ENCODE data around the gene TENT5C.

The TENT5C gene

DNA sequence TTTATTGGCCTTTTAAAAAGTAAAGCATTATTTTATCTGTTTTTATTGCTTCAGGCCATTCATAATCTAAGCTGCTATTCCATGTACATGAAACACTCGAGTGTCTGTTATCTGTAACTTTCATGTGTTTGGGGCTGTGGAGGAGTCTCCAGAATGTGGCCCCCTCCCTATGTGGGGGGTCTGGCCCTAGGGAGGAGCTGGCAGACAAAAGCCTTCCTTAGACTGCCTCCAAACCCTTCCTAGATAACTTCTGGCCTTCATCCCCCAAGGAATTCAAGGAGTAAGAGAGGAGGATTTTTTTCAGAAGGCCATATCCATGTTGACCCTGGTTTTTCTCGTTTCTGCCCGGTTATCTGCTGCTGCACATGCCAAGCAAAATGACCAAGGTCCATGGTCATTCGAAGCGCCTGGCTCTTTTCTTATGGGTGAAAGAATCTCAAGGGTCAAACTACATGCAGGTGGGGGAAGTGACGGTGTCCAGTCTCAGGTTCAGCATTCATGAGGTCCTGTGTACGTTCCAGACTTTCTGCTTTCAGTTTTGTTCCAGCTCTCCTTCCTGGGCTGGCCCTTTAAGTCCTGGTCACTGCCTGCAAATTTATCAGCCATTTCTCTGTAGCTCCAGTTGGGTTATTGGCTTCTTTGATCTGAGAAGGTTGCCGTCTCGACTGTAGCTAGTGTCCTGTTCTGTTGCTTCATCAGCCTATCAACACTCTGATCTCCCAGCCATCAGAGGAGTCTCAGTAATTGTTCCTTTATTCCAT, 8.3 kb downstream of the TENT5C start:
- no peak for DNase-seq

DNA sequence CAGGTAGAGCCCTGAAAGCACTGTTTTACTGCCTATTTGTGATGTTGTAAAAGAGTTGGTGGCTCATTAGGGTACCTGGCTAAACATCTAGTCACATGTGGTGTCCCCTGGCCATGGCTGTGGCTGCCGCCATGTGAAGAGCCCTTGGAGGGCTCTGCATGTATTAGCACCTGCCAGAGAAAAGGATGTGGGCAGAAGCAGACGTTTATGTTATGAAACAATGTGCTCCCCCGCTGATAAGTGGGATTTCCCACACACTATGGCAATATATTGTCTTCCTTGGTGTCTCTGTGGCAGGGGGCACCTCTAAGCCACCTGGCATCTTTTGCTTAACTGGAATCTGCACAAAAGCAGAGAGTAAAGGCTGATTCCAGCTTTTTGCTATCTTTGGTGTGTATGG, 9.6 kb downstream of the TENT5C start:
- DNase-seq: peak; percentile 37

DNA sequence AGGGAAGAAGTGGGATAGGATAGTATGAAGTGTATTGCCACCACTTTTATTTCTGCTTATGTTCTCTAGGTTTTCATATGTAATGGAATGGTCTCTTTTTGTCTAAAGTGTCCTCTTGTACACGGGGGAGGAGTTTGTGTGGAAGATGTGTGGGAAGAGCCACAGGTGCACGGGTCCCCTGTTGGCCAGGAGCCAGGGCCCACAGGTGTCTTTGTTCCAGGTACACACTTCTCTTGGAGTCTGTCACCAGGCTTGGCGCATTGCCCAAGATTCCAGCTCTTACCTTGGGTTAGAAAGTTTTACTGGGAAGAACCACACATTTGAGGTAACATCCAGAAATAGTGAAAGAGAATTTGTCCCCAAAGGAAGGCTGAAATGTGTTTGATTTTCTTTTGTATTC, 10.5 kb downstream of the TENT5C start:
- no peak for DNase-seq

DNA sequence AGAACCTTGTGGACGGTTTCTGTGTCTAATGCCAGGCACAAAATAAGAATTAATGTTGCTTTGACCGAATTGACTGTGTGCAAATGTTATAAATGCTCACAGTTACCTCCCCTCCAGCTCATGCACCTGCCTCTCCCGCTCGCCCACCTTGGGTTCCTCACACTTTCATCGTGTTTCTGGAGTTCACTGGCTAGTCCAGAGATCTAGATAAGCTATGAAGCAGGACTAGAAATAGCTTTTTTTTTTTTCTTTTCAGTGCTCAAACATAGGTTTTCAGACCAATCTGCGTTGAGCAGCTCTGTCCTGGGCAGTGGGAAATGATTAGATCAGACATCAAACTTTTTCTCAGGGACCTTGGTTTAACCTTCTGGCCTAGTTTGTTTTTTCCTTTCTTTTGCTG, 11.1 kb downstream of the TENT5C start:
- no peak for DNase-seq

DNA sequence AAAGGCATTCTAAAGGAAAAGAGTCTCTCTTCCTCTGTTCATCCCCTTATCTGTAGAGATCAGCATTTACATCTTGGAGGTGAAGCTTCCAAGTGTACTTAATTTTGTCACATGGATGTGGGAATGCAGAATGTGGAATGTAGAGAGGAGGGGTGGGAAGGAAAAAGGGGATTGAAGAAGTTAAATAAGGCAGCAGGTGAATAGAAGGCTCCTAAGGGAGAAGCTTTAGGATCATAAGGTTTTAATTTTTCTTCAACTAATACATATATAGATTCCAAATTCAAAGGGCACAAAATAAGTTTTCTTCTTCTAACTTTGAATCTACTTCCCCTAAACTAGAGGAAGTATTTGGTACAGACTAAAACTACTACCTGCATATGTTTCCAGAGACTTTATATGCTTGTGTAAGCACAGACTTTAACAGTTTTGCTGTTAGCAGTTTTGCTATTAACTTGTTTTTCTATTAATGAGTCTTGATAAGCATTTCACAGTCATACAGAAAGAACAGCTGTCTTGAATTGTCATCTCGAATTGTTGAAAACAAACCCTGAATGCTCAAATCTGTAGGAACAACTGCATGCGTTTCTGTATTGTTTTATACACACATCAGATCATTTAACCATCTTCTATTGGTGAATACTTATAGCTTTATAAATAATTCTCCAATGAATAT, 12.7 kb downstream of the TENT5C start:
- DNase-seq: no peak

DNA sequence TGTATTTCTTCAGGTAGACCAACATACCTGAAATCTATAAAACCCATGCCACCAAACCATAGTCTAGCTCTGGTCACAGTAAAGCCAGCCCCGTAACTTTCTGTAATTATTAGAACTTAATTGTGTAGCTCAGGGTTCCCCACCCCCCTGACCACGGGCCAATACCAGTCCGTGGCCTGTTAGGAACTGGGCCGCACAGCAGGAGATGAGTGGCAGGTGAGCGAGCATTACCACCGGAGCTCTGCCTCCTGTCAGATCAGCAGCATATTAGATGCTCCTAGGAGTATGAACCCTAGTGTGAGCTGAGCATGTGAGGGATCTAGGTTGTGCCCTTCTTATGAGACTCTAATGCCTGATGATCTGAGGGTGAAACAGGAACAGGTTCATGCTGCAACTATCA, 14.6 kb downstream of the TENT5C start:
- no peak for DNase-seq

DNA sequence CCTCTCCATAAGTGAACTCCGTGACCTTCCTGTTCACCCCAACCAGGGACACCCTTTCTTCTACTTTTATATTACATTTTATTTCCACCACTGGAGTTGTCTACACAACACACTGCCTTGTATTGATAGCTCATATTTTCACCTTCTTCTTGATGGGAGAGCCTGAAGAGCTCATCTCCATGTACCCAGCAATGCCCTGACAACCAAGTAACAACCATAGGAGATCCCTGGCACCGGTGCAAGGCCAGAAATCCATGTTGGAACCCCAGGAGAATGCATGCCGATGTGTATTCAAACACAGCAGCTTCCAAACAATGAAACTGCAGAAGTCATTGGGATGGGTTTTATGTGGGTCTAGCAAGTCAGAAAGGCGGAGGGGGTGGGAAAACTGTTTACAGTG, 15.5 kb downstream of the TENT5C start:
- DNase-seq: no peak

DNA sequence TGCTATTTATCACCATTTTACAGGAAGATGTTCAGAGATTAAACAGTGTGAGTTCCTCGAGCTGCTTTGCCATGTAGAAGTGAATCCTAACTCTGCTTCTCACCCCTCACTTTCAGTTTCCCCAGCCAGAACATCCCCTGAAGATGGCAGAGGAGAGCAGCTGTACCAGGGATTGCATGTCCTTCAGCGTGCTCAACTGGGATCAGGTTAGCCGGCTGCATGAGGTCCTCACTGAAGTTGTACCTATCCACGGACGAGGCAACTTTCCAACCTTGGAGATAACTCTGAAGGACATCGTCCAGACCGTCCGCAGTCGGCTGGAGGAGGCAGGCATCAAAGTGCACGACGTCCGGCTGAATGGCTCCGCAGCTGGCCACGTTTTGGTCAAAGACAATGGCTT, 16.9 kb downstream of the TENT5C start:
- DNase-seq: no peak

DNA sequence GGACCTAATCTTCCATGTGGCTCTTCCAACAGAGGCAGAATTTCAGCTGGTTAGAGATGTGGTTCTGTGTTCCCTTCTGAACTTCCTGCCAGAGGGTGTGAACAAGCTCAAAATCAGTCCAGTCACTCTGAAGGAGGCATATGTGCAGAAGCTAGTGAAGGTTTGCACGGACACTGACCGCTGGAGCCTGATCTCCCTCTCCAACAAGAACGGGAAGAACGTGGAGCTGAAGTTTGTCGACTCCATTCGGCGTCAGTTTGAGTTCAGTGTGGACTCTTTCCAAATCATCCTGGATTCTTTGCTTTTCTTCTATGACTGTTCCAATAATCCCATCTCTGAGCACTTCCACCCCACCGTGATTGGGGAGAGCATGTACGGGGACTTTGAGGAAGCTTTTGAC, 17.3 kb downstream of the TENT5C start:
- no peak for DNase-seq

DNA sequence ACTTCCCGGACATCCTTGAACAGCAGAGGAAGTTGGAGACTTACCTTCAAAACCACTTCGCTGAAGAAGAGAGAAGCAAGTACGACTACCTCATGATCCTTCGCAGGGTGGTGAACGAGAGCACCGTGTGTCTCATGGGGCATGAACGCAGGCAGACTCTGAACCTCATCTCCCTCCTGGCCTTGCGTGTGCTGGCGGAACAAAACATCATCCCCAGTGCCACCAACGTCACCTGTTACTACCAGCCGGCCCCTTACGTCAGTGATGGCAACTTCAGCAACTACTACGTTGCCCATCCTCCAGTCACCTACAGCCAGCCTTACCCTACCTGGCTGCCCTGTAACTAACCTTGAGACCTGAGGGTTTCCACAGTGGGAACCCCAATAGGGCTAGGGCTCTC, 17.9 kb downstream of the TENT5C start:
- no peak for DNase-seq

DNA sequence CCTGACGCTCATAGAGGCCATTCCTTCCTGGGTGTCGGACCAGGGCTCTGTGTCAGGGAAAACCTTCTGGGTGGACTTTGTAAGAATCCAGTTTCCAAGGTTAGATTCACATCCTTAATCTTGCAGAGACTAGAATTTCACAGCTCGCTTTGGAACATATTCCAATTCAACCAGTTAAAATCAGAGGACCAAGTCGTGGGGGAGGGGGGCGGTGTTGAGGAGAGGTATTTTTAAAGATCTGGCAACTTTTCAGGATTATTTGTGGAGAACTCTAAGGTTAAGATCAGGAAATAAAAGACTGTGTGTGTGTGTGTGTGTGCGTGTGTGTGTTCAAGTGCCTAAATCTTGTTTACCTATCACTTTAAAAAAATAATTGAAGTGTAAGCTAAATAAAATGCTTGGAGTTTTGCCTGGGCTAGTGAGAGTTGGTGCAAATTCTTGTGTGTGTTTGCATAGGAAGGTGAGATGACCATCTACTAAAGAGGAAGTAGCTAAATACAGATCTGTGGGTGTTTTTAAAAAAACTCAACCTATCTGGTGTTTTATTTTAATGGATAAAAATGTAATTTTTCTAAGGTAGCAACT, 21.8 kb downstream of the TENT5C start:
- DNase-seq: no peak

DNA sequence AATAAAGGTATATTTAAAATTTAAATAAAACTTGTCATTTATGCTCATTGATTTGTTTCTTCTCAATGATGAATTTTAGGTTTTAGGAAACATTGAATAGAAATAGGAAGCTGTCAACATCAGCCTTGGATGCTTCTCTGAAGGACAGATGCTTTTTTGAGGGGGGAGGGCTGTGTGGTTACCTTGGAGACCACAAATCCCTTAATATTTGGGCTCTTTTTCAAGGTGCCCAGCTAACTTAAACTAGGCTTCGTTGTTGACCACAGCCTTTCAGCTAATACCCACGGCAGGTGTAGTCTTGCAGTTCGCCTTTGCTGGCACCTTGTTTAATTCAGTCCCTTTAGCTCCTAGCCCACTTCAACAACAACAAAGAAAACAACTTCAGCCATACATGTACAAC, 22.5 kb downstream of the TENT5C start:
- no peak for DNase-seq

DNA sequence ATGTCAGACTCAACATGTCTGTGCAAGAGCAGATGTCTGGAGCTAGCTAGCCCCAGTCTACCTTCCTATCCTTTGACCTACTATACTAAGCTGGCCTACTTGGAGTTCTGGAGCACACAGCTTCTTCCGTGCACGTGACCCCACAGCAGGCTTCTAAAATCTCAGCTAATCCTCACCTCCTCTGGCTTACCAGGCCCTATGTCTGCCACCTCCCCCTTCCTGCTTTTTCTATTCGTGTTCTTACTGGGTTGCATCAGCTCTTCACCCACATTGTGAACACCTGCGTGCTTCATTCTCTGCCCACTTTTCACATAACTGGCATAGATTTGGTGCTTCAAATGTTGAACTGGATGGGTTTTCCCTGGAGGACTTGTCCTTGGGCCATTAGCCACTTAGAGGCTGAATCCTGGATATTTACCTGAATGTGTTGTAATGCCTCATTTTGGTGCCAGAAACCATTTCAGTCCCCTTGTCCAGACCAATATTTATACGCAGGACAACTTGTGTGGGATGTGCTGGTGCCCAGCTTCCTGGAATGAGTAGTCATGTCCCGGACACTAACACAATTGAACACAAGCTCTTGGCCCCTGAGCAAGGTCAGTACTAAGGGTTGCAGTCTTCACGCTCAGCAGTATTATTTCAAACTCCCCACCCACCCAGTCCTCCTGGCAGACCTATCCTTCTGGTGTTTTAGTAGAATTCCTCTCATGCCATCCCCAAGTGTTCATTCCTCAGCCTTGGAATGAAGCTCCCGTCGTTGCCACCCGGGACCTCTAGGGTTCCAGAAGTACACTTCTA, 24.0 kb downstream of the TENT5C start:
- DNase-seq: no peak

DNA sequence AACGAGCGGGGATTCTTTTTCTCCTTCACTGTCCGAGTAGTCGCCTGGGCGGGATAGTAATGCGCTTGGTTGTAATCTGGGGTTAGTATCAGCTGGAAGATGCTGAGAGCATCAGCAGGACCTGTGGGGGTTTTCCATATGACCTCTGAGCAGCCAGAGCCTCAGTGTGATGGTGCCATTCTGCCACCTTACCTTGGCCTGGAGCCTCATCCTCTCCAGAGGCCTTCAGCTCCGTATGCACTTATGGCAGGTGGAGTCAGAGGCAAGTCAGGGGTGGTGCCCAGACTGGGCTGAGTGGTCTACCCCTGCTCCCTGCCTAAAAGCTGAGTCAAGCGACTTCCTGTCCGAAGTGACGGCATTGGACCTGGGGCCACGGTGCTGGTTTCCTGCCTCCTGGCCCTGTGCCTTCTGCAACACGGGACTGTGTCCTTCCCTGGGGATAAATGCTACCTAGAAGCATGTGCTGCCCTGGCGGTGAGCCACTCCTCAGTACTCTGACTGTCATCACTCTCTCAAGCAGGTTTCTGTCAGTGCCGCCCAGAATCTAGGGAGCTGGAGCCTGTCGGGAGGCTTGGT, 24.7 kb downstream of the TENT5C start:
- DNase-seq: no peak

DNA sequence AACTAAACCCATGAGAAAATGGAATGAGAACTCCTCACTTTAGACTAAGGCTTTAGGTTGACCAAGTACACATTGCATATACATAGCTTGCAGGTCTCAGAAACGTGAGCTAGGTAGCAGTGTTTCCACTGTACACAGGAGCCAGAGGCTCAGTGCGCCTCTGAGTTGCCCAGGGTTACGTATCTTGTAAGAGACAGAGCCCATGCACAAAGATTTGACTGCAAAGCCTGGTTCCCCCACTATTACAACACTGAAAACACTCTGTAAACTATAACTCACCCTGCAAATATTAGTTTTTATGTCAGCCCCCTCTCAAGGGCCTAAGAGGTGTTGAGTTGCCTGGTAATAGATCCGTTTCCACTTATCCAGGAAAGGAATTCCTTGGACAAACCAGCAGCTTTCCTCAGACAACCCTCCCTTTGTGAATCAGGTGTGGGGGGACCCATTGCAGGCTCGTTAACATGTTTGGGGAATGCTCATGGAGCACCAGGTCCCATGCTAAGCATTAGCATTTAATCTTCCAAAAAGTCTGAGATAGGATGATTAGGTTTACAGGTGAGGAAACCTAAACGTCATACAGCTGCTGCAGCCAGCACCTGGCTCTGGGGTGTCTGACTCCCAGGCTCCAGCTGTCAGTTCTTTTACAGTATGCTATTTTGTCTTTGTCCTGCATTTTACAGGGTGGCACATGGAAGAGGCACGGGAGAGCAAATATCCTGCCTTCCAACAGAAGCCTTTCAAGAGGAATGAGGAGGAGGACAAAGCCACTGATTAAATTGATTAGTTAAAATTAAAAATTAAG, 25.7 kb downstream of the TENT5C start:
- no peak for DNase-seq

DNA sequence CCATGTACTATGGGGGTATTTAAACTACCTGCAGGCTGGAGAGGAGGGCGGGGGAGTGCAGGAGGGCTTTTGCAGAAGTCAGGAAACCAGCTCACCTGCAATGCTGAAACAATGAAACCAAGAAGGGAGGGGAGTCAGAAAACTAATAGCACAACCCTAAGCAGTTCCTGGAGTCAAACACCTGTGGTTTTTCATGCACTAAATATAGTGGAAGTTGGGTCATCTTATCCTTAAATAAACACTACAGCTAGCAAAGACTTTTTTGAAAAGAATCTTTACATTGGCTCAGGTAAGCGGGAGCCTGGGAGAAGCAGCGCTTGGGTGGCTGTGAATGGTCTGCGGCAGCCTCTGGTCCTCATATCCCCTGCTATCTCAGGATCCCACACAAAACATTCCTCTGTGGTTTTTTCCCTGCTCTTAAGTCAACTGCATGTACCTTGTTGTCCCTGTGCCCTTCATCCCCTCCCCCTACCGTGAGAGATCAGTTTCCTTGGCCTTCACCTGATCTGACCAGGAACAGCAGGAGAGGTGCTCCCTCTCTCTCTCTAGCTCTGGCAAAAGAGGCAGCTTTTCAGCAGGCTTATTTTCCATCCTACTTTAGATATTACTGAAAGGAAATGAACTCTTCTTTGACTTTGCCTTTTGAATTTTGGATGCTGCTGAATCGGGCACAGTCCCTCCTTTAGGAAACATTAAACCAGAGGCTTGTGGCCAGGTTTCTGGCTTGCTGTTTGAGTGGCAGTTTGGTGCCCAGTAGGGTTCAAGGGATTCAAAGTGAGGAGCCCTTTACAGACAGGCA, 26.6 kb downstream of the TENT5C start:
- no peak for DNase-seq

DNA sequence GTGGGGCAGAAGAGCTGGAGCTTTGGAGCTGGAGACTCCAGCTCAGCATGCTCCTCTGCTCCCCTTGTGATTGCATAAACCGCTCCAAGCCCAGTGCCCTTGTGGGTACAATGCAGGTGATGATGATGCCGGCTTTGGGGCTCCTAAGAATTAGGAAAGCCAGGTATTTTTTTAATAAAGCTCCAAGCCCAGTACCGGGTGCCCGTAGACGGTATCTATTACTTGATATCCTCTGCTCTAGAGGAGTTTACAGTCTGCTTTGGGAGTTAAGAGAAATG, 27.2 kb downstream of the TENT5C start:
- DNase-seq: no peak

DNA sequence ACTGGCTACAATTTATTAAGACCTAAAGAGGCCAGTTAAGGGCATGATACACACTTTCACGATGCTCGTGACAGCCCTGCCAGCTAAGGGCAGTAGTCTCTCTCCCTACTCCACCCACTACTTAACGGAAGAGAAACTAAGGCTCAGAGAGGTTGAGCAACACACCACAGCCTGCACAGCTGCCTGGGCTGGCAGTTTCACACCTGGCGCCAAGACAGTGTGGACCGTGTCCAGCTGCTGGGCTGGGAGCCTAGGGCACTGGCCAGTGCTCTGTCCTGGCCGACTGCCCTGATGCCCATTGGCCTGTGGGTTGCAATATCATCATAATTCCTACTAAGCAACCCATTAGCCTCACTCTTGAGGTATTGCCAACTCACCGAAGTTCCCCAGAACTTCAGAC, 27.6 kb downstream of the TENT5C start:
- no peak for DNase-seq

DNA sequence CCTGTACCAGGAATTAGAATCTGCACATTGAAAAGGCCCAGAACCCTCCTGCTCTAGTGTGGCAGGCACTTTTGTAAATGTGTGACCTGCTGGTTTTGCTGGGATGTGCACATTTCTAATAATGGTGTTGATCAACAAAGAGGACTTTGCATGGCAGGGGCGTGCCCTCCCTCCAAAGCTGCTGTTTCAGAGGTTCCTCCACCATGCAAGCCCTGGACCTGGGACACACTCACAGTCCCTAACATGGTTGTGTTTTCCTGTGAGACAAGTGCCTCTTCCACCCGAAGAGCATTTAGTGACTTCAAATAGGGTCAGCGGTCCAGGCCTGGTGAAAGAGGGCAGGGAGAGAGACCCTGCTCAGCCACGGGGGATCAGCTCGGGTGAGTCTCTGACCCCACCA, 28.1 kb downstream of the TENT5C start:
- DNase-seq: no peak

DNA sequence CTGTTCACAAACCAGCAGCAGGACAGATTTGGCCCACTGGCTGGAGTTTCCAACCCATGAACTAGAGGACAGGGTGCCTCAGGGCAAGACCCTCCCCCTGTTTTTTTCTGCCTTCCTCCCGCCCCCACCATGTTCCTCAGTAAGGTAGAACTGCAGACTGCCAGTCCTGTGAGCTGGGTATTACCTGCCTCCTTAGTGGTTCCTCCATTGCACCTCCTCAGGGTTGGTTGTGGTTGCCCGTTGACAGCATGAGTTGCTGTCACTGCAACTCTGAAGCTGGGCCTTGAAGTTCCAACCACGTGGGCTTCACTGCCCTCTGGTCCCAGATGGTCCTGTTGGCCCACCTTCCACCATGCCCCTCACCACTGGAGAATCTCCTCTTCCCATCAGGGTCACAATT, 28.8 kb downstream of the TENT5C start:
- DNase-seq: no peak

DNA sequence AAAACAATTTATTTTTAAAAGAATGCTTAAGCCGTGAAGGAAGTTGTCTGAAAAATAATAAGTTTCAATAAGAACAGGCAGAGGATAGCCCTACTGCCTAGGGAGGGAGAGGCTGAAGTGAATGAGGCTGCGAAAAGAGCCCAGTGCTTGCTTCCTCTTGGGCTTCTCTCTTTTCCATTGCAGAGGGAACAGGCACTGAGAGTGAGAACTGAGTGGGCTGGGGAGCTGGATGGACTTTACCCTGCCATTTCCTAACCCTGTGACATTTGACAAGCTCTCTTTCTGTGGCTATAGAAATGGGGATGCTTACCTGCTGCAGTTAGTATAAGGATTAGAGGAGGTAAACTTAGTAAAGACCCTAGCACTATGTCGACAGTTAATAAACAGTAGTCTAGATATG, 30.0 kb downstream of the TENT5C start:
- no peak for DNase-seq

All from activated gamma-delta T cell treated with Interleukin-2 at 50 U/mL for 16 hours (primary cell).